Pulmonary artery endothelial cell (primary cell): ENCODE results near the gene OLFM1. TPM values are rescaled to one million over a fixed set of nuclear protein-coding genes. Genes with fewer than 3 reads are reported as not detected.
"Not testable (repeated sequence)": the region's sequence is repeated elsewhere in the genome, so short reads cannot be mapped to it uniquely, and the experiment has no call there.

ENCODE experiments used
- DNase-seq: peaks from one replicate; pipeline ENCODE4 v3.0.0-alpha.2; 2011; ENCODE audit warnings: low read depth, low spot score
- total RNA-seq: library from RNA; depleted of rRNA; stranded (reverse); fragments of >200 nt; gene quantifications from 2 replicates; pipeline ENCODE4 v1.2.3, GENCODE V29; 2014

OLFM1 gene
- total RNA-seq, 1 donor from 2014 or later, result 0.13 TPM

DNA sequence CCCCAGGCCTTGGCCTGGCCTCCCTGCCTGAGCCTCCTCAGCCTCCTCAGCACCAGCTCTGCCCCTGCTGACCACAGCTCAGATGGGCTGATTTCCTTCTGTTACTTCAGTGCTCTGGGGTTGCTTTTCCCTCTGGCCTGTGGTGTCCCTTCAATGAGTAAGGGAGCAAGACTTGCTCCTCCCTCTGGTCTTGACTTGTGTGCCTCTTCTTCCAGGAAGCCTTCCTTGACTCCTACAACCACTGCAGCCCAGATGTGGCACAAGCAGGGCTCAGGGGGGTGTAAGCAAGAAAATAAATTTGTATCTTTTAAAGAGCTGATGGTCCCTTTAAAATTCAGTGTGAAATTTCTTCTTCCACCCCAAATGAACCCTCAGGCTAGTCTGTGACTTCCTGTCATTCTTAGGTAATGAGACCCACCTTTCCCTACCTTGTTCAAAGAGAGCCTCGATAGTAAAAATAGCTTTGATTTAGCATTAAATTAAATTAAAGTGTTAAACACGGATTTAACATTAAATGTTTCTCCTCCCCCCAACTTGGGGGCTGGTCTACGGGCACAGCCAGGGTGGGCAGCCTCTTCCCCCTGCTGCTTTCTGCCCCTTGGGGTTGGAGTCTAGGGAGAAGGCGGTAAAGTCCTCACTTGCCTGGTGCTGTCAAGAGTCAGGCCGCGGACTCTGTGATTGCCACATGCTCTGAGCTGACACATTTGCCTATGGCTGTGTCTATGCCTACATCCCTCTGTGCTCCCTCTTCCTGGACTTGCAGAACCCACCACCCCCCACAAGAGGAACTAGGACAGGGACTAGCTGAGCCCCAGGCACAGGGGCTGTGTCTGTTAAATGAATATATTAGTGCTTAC, 64.5 kb downstream of the OLFM1 start:
- DNase-seq, result no peak

DNA sequence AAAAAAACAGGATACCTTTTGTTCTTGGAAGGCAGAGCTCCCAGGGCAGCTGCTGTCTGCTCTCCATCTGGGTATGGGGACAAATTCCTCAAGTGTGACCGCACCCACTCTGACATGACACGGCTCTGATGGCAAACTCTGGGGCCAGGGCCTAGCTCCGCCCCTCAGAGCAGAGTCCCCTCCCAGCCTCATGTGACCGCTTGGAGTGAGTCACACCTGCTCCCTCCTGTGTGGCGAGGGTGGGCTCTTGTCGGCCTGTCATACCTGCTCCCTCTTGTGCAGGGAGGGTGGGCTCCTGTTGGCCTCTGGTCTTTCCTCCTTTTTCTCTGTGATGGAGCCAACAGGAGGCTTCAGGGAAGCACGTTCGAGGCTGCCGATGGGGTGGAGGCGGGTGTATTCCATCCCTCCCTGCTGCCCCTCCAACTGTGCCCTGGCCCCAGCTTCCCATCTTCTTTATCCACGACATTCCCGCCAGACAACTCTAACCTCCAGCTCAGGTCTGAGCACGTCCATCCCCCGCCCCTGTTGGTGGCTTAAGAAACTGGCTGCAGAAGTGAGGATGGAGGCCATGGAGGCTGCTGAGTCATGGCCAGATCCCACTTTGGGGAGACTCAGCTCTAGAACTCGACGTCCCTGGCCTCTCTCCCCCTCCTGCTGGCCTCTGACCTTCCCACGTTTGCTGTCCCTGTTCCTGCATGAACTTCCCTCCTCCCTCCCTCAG, 65.3 kb downstream of the OLFM1 start:
- no peak for DNase-seq

GRCh38 chr9:135154050-135154615, 66.7 kb downstream of the OLFM1 start:
- DNase-seq, result no peak

- no peak for DNase-seq
These were observed 67.9 kb downstream of the OLFM1 start for GRCh38 chr9:135155396-135155795.

GRCh38 chr9:135156525-135157510, 69.3 kb downstream of the OLFM1 start:
- DNase-seq, result no peak

DNA sequence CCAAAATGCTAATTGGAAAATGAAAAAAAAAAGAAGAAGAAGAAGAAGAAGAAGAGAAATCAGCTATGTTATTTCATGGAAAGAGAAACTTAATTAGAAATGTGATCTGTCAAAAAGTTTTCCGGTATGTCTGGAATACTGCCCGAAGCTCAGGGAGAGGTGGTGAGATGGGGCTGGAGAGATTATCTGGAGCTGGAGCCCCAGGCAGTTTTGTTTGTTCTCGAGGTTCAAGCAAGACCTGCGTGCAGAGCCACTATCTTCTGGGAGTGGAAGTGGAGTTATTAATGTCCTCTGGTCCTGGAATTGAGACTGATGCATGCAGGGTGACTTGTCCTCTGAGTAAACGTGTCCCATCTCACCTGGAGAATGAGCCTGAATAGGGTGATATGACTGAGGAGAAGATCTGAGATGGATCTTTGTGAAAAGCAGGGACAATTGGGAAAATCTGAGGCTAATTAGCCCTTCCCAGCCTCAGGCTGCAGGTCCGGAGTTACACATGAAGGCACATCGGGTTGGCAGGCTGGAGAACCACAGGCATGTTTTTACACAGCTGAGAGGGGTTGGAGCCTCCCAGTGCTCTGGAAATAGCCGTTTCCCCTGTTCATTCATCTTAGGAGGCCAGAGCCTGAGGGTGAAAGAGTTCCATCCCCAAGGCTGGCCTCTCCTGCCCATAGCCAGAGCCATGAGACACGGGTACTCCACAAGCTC, 70.5 kb downstream of the OLFM1 start:
- no peak for DNase-seq

- no peak for DNase-seq
These were observed 71.1 kb downstream of the OLFM1 start for GRCh38 chr9:135158564-135158937.

- no peak for DNase-seq
These were observed 72.3 kb downstream of the OLFM1 start for GRCh38 chr9:135159801-135160200.

DNA sequence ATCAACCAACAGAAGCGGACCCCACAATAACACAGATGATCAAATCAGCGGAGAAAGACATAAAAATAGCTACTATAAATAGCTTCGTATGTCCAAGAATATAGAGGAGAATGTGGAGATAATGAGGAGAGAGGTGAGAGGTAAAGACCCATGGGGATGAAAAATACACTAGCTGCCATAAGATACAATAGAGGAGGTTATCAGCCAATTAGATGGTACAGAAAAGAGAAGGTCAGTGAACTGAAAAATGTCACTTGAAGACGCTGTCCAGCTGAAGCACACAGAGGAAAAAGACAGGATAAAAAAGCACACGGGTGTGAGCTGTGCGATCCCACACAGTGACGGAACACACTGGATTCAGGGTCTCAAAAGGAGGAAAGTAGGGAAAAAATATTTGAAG, 73.4 kb downstream of the OLFM1 start:
- no peak for DNase-seq

DNA sequence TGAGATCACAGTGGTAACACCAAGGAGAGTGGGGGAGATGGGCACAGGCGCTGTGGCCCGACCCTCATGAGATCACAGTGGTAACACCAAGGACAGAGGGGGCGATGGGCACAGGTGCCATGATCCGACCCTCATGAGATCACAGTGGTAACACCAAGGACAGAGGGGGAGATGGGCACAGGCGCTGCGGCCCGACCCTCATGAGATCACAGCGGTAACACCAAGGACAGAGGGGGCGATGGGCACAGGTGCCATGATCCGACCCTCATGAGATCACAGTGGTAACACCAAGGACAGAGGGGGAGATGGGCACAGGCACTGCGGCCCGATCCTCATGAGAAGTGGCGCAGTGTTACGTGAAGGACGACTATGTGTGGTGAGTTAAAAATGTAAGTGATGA, 75.1 kb downstream of the OLFM1 start:
- DNase-seq, result not testable (repeated sequence)

DNA sequence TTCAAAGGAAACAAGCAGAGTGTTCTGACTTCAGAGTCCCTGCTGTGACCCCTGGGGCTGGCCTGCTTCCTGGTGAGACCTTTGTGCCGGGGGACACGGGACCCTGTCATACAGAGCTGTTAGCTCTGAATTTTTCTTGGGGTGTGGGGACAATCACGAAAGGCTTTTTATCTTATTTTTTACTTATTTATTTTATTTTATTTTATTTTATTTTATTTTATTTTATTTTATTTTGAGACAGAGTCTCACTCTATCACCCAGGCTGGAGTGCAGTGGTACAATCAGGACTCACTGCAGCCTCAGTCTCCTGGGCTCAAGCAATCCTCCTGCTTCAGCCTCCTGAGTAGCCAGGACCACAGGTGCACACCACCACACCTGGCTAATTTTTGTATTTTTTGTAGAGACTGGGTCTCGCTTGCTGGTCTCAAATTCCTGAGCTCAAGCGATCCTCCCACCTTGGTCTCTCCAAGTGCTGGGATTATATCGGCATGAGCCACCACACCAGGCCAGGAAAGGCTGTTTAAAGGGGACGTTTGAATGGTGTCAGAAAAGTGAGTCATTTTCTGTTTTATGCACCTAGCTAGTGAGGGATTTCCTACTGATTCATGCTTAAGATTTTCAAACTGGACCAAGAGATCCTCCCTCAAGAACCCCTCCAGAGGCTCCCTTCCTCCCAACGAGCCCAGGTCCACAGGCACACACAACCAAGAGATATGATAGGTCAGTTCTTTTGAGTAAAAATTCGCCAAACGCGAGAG, 75.7 kb downstream of the OLFM1 start:
- DNase-seq, result no peak

DNA sequence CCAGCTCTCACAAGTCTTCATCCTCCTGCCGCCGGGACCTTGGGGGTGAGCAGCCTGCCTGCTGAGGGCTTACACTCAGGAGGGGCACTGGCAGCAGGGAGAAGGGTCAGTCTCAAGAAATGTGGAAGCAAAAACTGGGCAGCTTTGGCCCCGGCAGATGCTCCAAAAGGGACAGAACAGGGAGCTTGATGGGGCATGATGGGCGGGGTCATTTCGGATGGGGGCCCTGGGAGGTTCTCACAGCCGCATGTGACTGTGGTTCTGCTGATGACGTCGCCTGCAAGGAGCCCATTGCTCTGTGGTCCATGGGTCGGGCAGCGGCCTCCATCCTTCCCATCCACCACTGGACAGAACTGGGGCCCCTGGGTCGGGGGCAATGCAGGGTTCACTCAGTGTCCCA, 76.6 kb downstream of the OLFM1 start:
- DNase-seq, result no peak

DNA sequence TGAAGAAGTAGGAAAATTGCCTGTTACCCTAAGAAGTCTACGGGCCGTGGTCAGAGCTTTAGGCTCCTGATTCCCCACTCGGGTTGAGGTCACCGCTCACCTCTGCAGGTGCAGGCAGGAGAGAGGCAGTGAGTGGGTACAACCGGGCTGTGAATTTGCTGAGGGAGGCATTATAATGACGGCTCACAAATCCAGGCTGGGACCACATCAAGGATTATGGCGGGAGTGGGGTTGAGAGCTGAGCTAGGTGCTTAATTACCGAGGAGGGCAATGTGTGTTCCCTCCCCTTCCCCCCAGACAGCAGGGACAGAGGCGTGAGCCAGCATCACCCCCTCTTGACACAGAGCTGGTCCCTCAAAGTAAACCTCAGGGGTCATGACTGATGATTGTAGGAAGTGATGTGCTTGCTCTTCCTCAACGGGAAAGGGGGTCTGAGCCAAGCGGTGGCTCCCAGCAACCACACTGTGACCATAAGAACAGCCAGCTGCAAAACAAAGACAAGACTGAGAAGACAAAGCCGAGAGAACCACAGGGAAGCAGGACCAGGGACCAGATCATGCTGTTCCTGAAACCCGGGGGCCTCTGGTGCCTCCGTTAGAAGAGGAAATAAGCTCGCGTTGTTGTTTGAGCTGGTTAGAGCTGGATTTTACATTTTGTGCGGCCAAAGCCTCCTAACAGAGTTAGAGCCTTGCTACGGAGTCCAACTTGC, 77.7 kb downstream of the OLFM1 start:
- no peak for DNase-seq

DNA sequence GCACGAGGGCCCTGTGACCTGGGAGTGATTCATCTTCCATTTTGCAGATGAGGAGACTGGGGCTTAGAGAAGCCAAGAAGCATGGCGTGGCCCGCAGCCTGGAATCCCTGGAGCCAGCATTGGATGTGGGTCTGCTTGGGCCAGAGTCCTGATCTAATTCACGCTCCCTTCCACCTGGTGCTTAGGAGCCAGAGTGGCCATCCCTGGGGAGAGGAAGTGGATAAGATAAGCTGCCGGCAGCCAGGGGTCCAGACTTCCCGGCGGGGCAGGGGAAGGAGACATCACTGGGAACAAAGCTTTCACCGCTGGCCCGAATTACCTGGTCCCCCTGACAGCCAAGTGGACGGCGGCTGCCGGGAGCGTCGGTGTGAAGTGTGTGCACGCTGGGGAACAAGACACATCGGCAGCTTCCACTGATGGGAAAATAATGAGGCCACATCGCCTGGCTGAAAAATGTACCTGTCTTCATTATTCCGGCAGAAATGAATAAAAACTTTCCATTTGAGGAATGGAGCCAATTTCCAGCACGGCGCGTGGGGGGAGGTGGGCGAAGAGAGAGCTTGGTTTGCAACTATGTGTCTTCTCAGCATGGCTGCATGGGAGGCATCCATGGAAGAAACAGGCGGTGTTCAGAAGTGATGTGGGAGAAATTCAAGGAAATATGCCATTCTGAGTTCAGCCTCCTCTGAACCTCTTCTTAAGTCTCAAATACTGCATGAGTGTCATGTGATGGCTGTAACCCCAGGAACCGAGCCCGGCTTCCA, 78.5 kb downstream of the OLFM1 start:
- no peak for DNase-seq

GRCh38 chr9:135166565-135166964, 79.1 kb downstream of the OLFM1 start:
- no peak for DNase-seq

DNA sequence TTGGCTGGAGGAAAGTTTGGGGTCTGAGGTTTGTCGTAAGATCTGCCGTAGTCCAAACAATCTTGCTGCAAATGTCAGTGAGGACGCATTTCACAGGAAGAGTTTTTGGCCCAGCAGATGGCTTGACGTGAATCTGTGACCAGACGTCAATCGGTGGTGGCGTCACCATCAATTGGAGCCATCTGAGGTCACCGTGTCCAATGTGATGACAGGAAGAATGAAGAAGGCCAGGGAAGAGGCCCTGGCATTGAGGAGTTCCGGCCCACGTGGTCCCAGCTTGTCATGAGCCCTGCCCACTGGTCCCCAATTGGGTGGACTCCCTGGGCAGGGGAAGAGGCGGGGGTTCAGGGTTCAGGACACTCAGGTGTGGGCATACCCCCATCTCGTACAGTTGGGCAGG, 79.9 kb downstream of the OLFM1 start:
- DNase-seq, result no peak

GRCh38 chr9:135167849-135168655, 80.6 kb downstream of the OLFM1 start:
- no peak for DNase-seq
